Measurements from ENCODE around the gene RIPOR2.
"Not testable (repeated sequence)": the region's sequence is repeated elsewhere in the genome, so short reads cannot be mapped to it uniquely, and the experiment has no call there.

RIPOR2 gene

GRCh38 chr6:24757611-24758010, 178.1 kb downstream of the RIPOR2 start:
- DNase-seq = no peak

GRCh38 chr6:24755279-24755678, 180.5 kb downstream of the RIPOR2 start:
- DNase-seq = no peak

DNA sequence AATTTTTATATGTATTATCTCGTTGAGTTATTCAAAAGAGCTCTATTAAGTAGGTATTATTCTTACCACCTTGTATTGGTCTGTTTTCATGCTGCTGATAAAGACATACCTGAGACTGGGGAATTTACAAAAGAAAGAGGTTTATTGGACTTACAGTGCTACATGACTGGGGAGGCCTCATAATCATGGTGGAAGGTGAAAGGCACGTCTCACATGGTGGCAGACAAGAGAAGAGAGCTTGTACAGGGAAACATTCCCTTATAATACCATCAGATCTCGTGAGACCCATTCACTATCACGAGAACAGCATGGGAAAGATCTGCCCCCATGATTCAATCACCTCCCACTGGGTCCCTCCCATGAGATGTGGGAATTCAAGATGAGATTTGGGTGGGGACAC, 181.4 kb downstream of the RIPOR2 start:
- DNase-seq = not testable (repeated sequence)
